Peyer's patch (tissue), 4 donors: Measurements from ENCODE around the gene FTSJ3.

ENCODE experiments used
- CTCF ChIP-seq, 6 experiments: fragments of 450-650 bp in 4 of 6; fragments of 200-600 bp in 2 of 6; sonication (generic) in 1 of 6; IDR thresholded peaks; one replicate each; pipeline ENCODE4 v1.5.1; 2017 to 2019; ENCODE audit warnings: antibody characterized with exemption in 6 of 6, mild to moderate bottlenecking in 3 of 6, moderate library complexity in 1 of 6
- POLR2A ChIP-seq, 2 donors: fragments of 450-650 bp; IDR thresholded peaks; one replicate each; pipeline ENCODE4 v1.5.1; 2017; ENCODE audit warnings: antibody characterized with exemption in 2 of 2, mild to moderate bottlenecking in 2 of 2, moderate library complexity in 2 of 2

GRCh38 chr17:63837480-63837879 lies 10.0 kb upstream of the FTSJ3 start:
- TF ChIP-seq CTCF (IDR thresholded peaks at IDR 0.05) (no peak), POLR2A (IDR thresholded peaks at IDR 0.05) (no peak)
